ENCODE data around the gene LRRC26. TPM values are rescaled to one million over a fixed set of nuclear protein-coding genes. Genes with fewer than 3 reads are reported as not detected.

LRRC26 gene
- total RNA-seq, 1 experiment from 2014 or later = not detected

GRCh38 chr9:137129456-137130175 lies 40.2 kb downstream of the LRRC26 start:
- intact Hi-C loops (cut with micrococcal nuclease) = no loop called here

GRCh38 chr9:137128862-137129455 lies 40.9 kb downstream of the LRRC26 start:
- intact Hi-C loops (cut with micrococcal nuclease) = no loop called here
- CTCF ChIA-PET = interaction anchor here (1.0 to 1.6 kb wide), 4 partner anchors 60 to 108 kb away, joined by 4 to 12 read pairs (median 6); partner anchors contain the start of genes ANAPC2, CYSRT1, RNF224 and SSNA1
- Mint-ChIP-seq H3K36me3 (ENCODE audit: insufficient read depth, unreplicated experiment) (peaks cover 9% of the 10 kb centered on the region), H3K4me3 (ENCODE audit: unreplicated experiment) (peak overlapping the region; percentile 77), H3K4me1 (ENCODE audit: insufficient read depth, unreplicated experiment) (peaks cover 18% of the 10 kb centered on the region), H3K27me3 (ENCODE audit: insufficient read depth, unreplicated experiment) (no peaks in the 10 kb centered on the region), H3K27ac (ENCODE audit: low read depth, unreplicated experiment) (peak overlapping the region; percentile 77), H3K9me3 (ENCODE audit: unreplicated experiment) (no peaks in the 10 kb centered on the region)
- BruUV-seq (replicated peaks) = TSS peak; percentile 49
- no peak for TF ChIP-seq CTCF (IDR thresholded peaks at IDR 0.05; ENCODE audit: unreplicated experiment)
- POLR2A ChIA-PET = interaction anchor here (0.6 to 3.6 kb wide), 29 partner anchors 11 to 406 kb away, joined by 3 to 41 read pairs (median 5); partner anchors contain the start of genes ANAPC2, CLIC3, EXD3 and GRIN1
- DNase-seq (ENCODE audit: unreplicated experiment) = peak; percentile 29

More at GRCh38 chr9:137129456-137130175, 40.2 kb downstream of the LRRC26 start:
- Mint-ChIP-seq H3K27me3 (ENCODE audit: insufficient read depth, unreplicated experiment) (no peaks in the 10 kb centered on the region), H3K4me3 (ENCODE audit: unreplicated experiment) (peak overlapping the region; percentile 77), H3K4me1 (ENCODE audit: insufficient read depth, unreplicated experiment) (peaks cover 18% of the 10 kb centered on the region), H3K27ac (ENCODE audit: low read depth, unreplicated experiment) (no peak overlapping the region), H3K9me3 (ENCODE audit: unreplicated experiment) (no peaks in the 10 kb centered on the region), H3K36me3 (ENCODE audit: insufficient read depth, unreplicated experiment) (peaks cover 9% of the 10 kb centered on the region)
- no peak for TF ChIP-seq CTCF (IDR thresholded peaks at IDR 0.05; ENCODE audit: unreplicated experiment)
- peak; percentile 91 for DNase-seq (ENCODE audit: unreplicated experiment)
- BruUV-seq (replicated peaks) = no TSS peak
- POLR2A ChIA-PET = interaction anchor here (0.6 to 3.6 kb wide), 31 partner anchors 10 to 911 kb away, joined by 3 to 41 read pairs (median 4); partner anchors contain the start of genes ANAPC2, CLIC3, CYSRT1 and EXD3
- CTCF ChIA-PET = interaction anchor here (0.6 to 1.6 kb wide), 7 partner anchors 10 to 137 kb away, joined by 3 to 12 read pairs (median 4); partner anchors contain the start of genes ANAPC2, CYSRT1, RNF224 and SSNA1

DNA sequence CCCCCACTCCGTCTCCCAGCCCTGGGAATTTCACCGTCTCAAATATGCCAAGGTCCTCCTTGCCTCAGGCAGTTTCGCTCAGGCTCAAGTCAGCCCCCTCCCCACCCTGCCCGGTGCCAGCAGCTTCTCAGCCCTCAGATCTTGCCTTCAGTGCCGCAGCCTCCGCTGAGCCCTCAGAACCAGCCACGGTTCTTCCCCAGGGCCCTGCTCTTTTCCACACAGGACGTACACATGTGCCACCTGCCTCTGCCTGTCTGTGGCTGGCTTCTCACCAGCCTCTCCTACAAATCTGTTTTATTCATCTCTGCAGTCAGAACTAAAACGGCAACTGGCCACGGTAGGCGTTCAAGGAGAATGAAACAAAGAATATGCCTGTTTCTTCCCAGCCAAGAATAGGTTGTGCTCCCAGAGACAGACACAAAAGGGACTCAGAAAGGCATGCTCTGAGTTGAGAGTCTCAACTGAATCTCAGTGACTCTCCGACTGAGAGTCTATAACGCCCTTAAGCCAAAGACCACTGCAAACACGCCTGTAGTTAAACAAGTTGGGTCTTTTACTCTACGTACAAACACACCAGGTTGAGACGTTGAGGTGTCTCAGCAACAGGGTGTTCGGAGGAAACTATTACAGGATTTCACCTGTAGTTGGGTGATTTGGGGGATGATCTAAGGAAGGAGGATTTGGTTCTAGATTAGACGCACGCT lies 41.5 kb downstream of the LRRC26 start:
- TF ChIP-seq CTCF (IDR thresholded peaks at IDR 0.05; ENCODE audit: unreplicated experiment) = no peak
- POLR2A ChIA-PET = interaction anchor here (0.6 to 3.6 kb wide), 19 partner anchors 13 to 479 kb away, joined by 3 to 30 read pairs (median 6); partner anchors contain the start of genes ANAPC2, EXD3, MAN1B1 and NDOR1
- peak overlapping the region; percentile 77 for H3K27ac Mint-ChIP-seq (ENCODE audit: low read depth, unreplicated experiment)
- H3K27me3 Mint-ChIP-seq (ENCODE audit: insufficient read depth, unreplicated experiment) = no peaks in the 10 kb centered on the region
- peaks cover 9% of the 10 kb centered on the region for H3K36me3 Mint-ChIP-seq (ENCODE audit: insufficient read depth, unreplicated experiment)
- BruUV-seq (replicated peaks) = no TSS peak
- peak overlapping the region; percentile 77 for H3K4me3 Mint-ChIP-seq (ENCODE audit: unreplicated experiment)
- intact Hi-C loops (cut with micrococcal nuclease) = no loop called here
- peak; percentile 18 for DNase-seq (ENCODE audit: unreplicated experiment)
- peaks cover 18% of the 10 kb centered on the region for H3K4me1 Mint-ChIP-seq (ENCODE audit: insufficient read depth, unreplicated experiment)
- H3K9me3 Mint-ChIP-seq (ENCODE audit: unreplicated experiment) = no peaks in the 10 kb centered on the region
- CTCF ChIA-PET = interaction anchor here (1.2 to 2.2 kb wide), 5 partner anchors 73 to 128 kb away, joined by 3 to 9 read pairs (median 5); partner anchors contain the start of genes CYSRT1, RNF224 and TPRN
